Body of pancreas (tissue), 4 donors: ENCODE results near the gene COX6A2. TPM values are rescaled to one million over a fixed set of nuclear protein-coding genes. Genes with fewer than 3 reads are reported as not detected.

Experiments used
- ATAC-seq: fragments of 150-250 bp; one replicate; pipeline ENCODE4 v1.9.1; 2016
- DNase-seq, 4 donors: peaks; one replicate each; pipeline ENCODE4 v3.0.0-alpha.2; 2019
- H3K27ac ChIP-seq, 4 donors: fragments of 200-600 bp; sonication (generic); 1 replicate in 3 of 4; 2 replicates in 1 of 4; pipeline versions ENCODE4 v1.5.1 to v1.6.1; 2016 to 2019; ENCODE audit warnings: mild to moderate bottlenecking in 1 of 4, mixed read lengths in 1 of 4, moderate library complexity in 1 of 4
- H3K27me3 ChIP-seq, 2 donors: fragments of 200-600 bp; sonication (generic); one replicate each; pipeline ENCODE4 v1.6.0; 2016; ENCODE audit warnings: mild to moderate bottlenecking in 1 of 2
- H3K36me3 ChIP-seq, 2 donors: fragments of 200-600 bp; sonication (generic); replicated peaks in 1 of 2; 2 replicates each; pipeline ENCODE4 v1.5.1; 2016; ENCODE audit warnings: low read depth in 2 of 2; ENCODE audit not compliant: insufficient read depth in 1 of 2
- H3K4me1 ChIP-seq: fragments of 200-600 bp; sonication (generic); one replicate; pipeline ENCODE4 v1.6.0; 2016
- H3K4me3 ChIP-seq, 2 donors: fragments of 200-600 bp; sonication (generic); 1 replicate in 1 of 2; 2 replicates in 1 of 2; pipeline ENCODE4 v1.5.1; 2016 to 2019
- H3K9me3 ChIP-seq, 3 donors: fragments of 200-600 bp; sonication (generic); 1 replicate in 2 of 3; 2 replicates in 1 of 3; pipeline ENCODE4 v1.5.1; 2016
- CTCF ChIP-seq, 7 experiments: fragments of 450-650 bp in 4 of 7; fragments of 200-600 bp in 3 of 7; sonication (generic) in 3 of 7; IDR thresholded peaks; one replicate each; pipeline ENCODE4 v1.5.1; 2016 to 2019; ENCODE audit warnings: antibody characterized with exemption in 7 of 7
- POLR2A ChIP-seq, 3 donors: fragments of 450-650 bp; IDR thresholded peaks; one replicate each; pipeline ENCODE4 v1.6.1; 2016; ENCODE audit warnings: antibody characterized with exemption in 3 of 3, mild to moderate bottlenecking in 2 of 3
- WGBS, 2 donors: methylation state at CpG; one replicate each; pipeline ENCODE4 v1.1.5; 2017; 5-methylcytosine and 5-hydroxymethylcytosine counted together
- intact Hi-C: fragments of 100-400 bp; cut with DNase I; formaldehyde crosslinking; loops from one replicate; pipeline ENCODE4 v1.15.1; 2023
- total RNA-seq, 2 donors: library from RNA; depleted of rRNA; stranded (reverse); fragments of >200 nt; gene quantifications; one replicate each; pipeline ENCODE4 v1.1.0, GENCODE V29; 2016

COX6A2 gene
- total RNA-seq, 2 donors from 2014 or later = not detected

GRCh38 chr16:31390504-31391041 is 37.6 kb downstream of the COX6A2 start:
- no peak for ATAC-seq
- H3K27me3 ChIP-seq = no peaks in the 10 kb centered on the region
- H3K27ac ChIP-seq = no peak overlapping the region
- H3K36me3 ChIP-seq = no peaks in the 10 kb centered on the region
- 52 to 64% methylated on average over 6 of the region's 6 CpGs for WGBS, 2 donors
- intact Hi-C loops = no loop called here
- no peaks in the 10 kb centered on the region for H3K9me3 ChIP-seq
- TF ChIP-seq CTCF (IDR thresholded peaks at IDR 0.05) = no peak
- no peak for TF ChIP-seq POLR2A (IDR thresholded peaks at IDR 0.05)
- H3K4me1 ChIP-seq = peaks cover 16% of the 10 kb centered on the region
- no peak for DNase-seq
- H3K4me3 ChIP-seq = no peak overlapping the region

DNA sequence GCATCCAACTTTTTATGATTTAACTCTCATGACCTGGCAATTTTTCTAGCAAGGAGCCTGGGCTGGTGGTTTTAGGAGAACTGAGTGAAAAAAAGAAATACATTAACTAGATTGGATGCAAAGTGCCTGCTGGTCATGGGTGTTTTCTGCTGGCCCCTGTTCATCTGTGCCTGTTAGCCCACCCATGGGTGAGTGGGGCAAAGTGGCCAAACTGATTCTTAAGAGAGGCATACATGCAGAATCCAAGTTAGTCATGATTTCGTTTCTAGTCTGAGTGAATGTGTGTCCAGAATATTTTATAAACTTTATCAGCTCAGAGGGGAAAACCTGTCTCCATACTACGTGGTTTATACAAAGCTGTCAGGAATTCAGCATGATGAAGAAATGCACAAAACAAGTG is 39.6 kb downstream of the COX6A2 start:
- WGBS, 2 donors = 67% methylated on average over 2 of the region's 2 CpGs
- TF ChIP-seq POLR2A (IDR thresholded peaks at IDR 0.05) = no peak
- TF ChIP-seq CTCF (IDR thresholded peaks at IDR 0.05) = no peak
- H3K27me3 ChIP-seq = no peaks in the 10 kb centered on the region
- no peaks in the 10 kb centered on the region for H3K36me3 ChIP-seq
- DNase-seq = no peak
- no peak overlapping the region for H3K4me3 ChIP-seq
- ATAC-seq = no peak
- H3K27ac ChIP-seq = no peak overlapping the region
- intact Hi-C loops = no loop called here
- H3K9me3 ChIP-seq = no peaks in the 10 kb centered on the region
- H3K4me1 ChIP-seq = peaks cover 25% of the 10 kb centered on the region

- peaks cover 28% of the 10 kb centered on the region for H3K4me1 ChIP-seq
- H3K36me3 ChIP-seq = no peaks in the 10 kb centered on the region
- ATAC-seq = peak; percentile 81
- no peaks in the 10 kb centered on the region for H3K9me3 ChIP-seq
- H3K27me3 ChIP-seq = no peaks in the 10 kb centered on the region
- H3K4me3 ChIP-seq = no peak overlapping the region
- intact Hi-C loops = no loop called here
- peak; percentile 47 to 82 (median 66) for DNase-seq
- H3K27ac ChIP-seq = peak overlapping the region; percentile 47 to 83 (median 71)
- no peak for TF ChIP-seq CTCF (IDR thresholded peaks at IDR 0.05)
- peak in 1 of 3 donors; percentile 33 for TF ChIP-seq POLR2A (IDR thresholded peaks at IDR 0.05)
- WGBS, 2 donors = 3 to 18% methylated on average over 6 of the region's 6 CpGs
Measured at GRCh38 chr16:31386157-31386984, 41.8 kb downstream of the COX6A2 start.

DNA sequence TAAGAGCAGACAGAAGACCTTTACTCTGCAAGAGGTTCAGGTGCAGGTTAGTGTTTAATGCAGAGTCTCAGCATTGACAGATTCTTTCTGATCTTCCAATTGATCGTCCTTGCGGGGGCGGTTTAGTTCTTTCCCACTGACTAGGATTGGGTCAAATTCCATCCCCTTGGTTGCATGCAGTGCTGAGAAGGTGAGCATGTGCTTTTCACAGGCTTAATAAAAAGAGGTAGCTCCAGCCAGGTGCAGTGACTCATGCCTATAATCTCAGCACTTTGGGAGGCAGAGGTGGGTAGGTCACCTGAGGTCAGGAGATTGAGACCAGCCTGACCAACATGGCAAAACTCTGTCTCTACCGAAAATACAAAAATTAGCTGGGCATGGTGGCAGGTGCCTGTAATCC is 42.5 kb downstream of the COX6A2 start:
- Histone ChIP-seq H3K4me3 (no peak overlapping the region), H3K27ac (peak overlapping the region in 3 of 4 donors; percentile 64 to 83 (median 78)), H3K36me3 (no peaks in the 10 kb centered on the region), H3K4me1 (peaks cover 28% of the 10 kb centered on the region), H3K9me3 (no peaks in the 10 kb centered on the region), H3K27me3 (no peaks in the 10 kb centered on the region)
- no peak for TF ChIP-seq CTCF (IDR thresholded peaks at IDR 0.05)
- TF ChIP-seq POLR2A (IDR thresholded peaks at IDR 0.05) = no peak
- ATAC-seq (peak; percentile 81), DNase-seq (peak; percentile 61 to 84 (median 75))
- WGBS, 2 donors = 25 to 29% methylated on average over 4 of the region's 4 CpGs
- intact Hi-C loops = no loop called here
